ENCODE data around the gene CCS.

DNA sequence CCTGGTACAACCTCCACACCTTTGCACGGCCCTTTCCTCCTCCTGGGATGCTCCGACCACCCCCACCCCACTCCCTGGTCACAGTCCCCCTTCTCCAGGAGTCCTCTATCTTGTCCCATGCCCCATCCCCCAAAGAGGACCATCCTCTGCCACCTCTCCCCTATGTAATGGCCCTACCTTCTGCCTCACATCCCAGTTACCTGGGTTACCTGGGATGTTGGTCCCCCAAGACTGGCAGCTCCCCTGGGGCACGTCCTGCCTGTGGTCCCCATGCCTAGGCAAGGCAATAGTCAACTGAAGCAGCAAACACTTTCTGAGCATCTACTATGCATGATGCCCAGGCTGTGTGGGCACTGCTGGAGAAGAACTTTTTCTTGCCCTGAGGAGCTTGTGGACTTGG lies 37.6 kb upstream of the CCS start:
- TF ChIP-seq POLR2AphosphoS5 (IDR thresholded peaks at IDR 0.05; ENCODE audit: borderline replicate concordance, low read depth, low read length): no peak
- no peak for TF ChIP-seq FOXP2 (optimal IDR thresholded peaks at IDR 0.05; ENCODE audit: control extremely low read depth, extremely low read length, insufficient read depth)
- no peak for TF ChIP-seq EZH2 (IDR thresholded peaks at IDR 0.05)

Measured in SK-N-MC (cell line).